IPS DF 4.7 (cell line): Measurements from ENCODE around the gene JAML.

Source experiments
- DNase-seq: peaks from one replicate; pipeline ENCODE4 v3.0.0-alpha.2; 2013; ENCODE audit warnings: low spot score; ENCODE audit errors: extremely low read depth

JAML gene

DNA sequence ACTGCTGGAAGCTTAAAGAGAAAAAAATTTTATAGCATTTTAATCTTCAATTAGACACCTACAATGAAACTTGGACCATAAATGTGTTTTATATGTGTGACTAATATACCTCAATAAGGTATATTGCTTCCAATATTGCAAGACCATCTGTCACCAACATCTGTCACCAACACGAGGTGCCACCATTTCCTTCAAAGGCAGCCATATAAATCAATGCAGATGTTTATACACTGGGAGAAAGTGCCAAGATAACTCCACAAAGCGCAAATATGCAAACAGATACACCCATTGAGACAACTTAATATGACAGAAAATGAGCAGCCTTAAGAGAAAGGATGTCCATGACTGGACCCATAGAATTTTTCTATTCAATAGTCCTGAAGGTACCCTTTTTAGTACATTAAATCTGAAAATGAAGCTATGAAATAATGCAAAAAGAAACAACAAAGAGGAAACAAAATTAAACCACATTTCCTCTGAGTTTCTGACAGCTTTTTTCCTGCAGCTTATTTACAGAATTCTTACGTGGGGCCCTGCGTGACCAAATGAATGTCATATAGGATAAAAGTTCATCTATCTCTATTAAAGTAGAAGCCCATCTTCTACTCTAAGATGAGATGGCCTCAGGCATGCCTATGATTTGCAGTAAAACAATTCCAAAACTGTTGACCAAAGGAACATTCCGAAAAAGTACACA, 14.8 kb upstream of the JAML start:
- no peak for DNase-seq

DNA sequence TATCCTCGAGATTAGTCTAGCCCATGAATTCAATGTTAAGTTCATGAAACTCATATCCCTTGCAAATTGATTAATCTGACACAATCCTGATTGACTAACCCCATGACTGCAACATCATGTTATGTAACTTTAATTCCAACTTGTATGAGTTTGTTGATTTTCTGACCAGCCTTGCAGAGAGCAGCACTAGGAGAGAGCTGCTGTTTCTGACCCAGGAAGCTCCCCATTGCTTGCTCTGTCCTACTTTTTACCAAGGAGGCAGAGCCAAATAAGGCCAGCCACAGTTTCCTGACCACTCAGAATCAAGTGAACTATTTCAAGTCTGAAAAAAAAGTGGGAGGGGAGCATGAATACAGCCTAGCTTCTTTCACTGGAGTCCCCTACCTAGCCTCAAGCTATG, 14.1 kb upstream of the JAML start:
- no peak for DNase-seq

DNA sequence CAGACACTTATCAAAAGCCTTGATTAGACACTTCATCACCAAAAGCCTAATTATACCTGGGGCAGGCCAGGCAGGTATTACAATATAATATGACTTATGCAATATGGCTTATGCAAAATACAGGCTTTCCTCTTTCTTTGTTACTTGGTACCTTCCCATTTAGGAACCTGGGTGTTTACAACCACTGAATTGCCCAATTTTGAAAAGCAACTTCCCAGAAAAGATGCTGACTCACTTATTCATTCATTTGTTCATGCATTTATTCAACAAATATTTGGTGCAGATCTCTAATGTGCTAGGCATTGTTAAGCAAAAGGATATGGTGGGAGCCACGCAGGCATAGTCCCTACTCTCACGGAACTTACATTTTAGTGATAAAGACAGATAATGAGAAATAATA, 13.6 kb upstream of the JAML start:
- no peak for DNase-seq

DNA sequence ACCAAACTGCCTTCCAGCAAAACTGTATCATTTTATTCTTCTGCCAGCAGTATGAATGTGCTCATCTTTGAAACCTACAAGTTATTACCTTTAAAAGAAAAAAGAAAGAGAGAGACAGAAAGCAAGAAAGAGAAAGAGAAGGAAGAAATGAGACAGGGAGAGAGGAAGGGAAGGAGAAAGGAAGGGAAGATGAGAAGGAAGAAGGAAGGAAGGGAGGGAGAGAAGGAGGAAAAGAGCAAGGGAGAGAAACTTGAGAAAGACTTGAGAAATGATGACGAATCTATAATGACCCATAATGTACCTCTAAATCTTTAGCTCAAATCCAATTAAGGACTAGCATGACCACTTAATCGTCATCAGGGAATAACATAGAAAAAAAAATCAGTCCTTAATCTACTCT, 11.4 kb upstream of the JAML start:
- no peak for DNase-seq

DNA sequence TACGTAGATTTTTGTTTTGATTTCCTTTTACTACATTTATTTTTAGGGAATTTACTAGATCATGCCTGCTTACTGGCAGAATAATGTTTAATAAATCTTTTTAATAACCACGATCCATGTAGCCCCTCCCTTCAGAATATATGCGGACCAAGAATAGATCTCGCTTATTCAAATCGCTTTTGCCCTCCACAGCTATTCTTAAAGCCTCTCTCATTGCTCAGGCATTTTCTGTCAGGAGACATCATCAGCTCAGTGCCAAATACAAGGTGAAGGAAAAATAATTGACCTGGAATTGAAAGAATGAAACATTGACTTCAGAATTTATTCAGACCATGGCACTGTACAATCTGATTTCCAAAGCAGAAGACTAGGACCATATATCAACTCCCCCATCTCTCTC, 10.0 kb upstream of the JAML start:
- DNase-seq, result no peak

DNA sequence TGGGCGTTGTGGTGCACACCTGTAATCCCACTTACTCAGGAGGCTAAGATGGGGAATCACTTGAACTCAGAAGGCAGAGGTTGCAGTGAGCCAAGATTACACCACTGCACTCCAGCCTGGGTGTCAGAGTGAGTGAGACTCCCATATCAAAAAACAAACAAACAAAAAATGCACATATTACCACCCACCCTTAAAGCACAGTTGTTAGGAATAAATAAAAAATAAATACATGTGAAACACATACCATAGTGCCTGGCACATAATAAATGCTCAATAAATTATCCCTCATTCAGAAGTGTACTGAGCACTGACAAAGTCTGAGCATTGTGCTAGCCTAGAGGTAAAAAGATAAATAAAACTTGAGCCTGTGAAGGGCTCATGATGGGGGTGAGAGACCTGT, 9.0 kb upstream of the JAML start:
- no peak for DNase-seq

DNA sequence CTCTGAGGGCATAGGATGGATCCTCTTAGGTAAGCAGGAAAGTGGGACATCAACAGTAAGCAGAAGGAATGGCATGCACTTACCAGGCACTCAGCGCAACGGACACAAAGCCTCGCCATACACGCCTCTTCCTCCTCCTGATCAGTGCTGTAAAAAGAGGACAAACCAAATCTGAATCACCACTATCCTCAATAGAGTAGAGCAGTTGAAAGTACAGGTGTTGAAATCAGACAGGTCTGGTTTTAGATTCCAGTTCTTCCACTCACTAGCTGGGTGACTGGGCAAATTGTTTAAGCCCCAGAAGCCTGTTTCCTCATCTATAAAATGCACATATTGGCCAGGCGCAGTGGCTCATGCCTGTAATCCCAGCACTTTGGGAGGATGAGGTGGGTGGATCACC, 8.6 kb upstream of the JAML start:
- DNase-seq, result no peak

DNA sequence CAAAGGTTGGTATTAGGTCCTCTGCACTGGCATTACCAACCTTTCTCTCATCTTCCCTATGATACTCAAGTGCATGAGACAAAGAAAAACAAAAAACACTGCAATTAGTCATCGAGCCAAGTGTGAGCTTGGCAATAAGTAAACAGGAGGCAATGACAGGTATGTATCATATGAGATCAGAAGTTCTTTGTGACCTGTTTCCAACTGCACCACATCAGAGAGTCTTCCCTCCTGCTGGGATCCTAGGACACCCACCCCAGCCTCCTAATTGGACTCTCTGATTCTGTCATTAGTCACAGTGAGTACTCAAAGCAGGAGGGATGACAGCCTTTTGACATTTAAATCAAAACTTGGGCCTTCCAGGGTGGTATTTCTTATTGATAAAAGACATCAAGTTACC, 7.8 kb upstream of the JAML start:
- no peak for DNase-seq

DNA sequence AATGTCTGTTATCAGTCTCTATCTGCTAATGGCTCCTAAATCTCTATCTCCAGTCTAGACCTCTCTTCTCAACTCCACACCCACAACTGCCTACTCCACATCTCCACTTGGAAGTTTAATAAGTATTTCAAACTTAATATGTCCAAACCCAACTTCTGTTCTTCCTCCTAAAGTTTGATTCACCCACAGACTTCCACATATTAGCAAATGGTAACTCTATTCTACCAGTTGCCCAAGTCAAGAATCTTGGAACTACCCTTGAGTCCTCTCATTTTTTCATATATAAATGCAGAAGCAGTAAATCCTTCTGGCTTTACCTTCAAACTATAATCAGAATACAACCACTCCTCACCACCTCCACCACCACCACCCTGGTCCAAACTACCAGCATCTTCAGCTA, 6.7 kb upstream of the JAML start:
- DNase-seq, result no peak

DNA sequence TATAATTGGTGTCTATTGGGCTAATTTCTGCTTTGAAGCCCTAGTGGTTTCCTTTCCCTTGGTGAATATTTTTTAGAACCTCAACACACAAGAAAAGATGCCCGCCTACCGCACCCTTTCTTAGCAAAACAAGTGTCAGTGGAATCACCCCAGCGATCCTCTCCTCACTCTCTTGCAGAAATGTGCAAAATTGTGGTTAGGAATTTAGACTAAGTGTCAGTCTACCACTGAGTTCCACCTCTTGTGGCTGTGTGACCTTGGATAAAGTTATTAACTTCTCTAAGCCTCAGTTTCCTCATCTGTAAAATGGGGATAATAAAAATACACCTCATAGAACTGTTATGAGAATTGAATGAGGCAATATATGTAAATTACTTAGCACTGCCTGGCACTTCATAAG, 5.3 kb upstream of the JAML start:
- DNase-seq, result no peak

DNA sequence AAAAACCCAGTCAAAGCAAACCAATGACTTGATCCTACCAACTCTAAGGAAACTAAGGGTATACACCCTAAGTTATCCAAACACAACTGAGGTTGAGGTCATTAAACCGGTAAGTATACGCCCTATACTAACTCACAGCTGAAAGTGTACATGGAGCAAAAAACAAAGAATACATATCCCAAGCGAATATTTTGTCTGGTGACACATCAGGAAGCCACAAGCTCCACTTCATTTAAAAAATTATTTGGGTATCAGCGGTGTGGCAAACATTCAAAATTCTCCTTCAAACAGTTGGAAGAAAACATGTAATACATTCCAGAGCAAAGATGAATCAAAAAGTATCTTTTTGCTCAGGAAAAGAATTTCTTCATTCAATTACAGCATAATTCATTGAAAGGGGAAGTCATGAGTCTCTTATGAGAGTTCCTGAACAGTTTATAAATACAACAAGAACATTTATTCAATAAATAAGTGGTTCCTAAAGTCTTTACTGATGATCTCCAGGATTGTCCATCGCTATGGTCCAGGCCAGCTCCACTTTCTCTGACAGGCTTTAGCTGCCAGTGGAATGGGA, 4.5 kb upstream of the JAML start:
- DNase-seq, result no peak

DNA sequence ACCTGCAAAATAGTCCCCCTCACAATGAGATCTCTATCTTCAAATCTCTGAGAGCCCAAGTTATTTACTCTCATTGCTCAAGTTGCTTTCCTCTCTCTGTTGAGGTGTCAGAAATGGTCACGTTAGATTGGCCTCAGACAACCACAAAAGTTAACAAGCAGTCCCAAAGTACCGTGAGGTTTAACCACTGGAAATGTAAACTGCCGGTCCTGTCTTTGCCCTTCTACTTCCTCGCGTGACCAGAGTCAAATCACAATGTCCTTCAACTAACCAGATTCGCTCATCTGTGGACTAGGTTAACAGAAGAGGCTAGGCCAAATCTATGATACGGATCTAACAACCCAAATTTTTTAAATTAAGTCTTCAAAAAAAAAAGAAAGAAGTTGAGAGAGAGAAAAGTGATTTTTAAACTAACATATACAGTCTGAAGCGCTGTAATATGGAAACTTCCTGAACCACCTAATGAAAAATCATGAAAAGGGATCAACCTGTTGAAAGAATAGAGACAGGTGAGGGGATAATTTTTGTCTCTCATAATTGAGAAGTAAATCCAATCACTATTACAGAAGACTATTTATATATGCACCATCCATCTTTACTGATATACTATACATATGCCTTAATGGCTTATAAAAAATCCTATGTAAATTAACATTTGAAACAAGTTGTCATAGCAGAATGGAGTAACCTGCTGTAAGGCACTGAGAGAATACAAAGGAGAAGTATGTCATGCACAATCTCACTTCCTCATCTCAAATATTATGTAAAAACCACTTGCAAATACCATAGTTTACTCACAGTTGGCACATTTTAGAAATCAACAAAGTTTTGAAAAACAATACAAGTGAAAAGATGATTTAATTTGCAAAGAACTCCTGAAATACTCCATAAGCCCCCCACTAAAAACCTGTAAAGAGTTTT, 3.3 kb upstream of the JAML start:
- no peak for DNase-seq

DNA sequence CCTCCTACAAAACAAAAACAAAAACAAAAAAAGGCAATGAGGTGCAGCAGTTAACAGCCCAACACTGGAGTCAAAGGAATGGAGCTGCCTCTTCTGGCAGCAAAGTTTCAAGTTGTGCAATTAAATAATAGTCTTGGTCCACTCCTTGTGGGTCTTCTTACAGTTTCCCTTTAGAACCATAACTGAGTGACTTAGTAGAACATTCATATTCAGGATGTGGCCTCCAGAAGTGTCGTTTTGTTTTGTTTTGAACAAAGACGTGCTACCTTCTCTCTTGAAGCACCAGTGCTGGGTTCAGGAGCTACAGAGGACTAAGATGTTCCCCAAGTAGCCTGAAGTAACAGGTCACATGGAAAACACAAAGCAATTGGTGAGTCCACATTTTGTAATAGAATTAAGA, 2.0 kb upstream of the JAML start:
- no peak for DNase-seq

DNA sequence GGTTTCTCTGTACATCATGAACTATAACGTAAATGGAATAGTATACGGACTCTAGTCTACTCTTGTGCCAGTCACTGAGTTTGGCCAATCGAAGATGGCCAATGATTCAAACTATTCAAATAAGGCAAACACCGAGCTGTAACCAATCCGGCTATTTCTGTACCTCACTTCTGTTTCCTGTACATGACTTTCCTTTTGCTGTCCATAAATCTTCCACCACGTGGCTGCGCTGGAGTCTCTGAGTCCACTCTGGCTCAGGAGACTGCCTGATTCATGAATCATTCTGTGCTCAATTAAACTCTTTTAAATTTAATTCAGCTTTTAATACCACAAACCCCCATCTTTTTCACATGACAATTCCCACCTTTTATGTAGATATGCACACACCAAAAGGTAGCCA, 1.5 kb upstream of the JAML start:
- DNase-seq, result no peak

DNA sequence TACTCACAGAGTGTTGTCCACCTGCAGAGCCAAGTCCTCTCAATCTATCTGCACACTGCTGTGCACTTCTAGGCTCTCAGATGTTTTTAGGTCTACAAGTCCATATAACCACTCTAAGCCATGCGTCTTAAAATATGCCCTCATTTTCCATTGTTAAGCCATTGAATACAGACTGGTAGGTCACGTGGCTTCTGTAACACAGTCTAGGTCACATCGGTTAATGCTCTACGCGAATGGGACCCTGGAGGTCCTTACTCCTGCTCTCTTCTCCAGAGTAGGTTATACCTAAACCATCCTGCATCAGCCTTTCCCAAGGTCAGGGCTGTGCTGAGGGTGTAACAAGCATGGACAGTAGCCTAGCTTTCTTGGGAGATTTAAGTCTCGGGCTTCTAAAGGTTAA, 819 bp downstream of the JAML start:
- no peak for DNase-seq

DNA sequence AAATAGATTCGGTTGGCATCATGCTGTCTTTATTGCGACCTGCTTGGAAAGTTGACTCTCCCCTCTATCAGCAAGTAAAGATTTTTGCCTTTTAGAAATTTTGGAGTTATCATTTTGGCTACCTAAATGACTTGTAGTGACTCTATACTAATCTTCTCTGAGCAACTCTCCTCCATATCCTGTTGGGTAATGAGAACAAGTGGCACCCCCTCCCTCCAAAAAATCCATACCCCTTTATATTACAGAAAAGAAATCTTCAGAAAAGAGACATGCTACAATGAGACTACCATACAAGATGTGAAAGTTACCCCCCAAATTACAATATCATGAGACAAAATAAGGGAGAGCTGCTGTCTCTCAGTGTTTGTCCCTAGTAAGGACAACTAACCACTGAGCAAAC, 1.2 kb downstream of the JAML start:
- no peak for DNase-seq

DNA sequence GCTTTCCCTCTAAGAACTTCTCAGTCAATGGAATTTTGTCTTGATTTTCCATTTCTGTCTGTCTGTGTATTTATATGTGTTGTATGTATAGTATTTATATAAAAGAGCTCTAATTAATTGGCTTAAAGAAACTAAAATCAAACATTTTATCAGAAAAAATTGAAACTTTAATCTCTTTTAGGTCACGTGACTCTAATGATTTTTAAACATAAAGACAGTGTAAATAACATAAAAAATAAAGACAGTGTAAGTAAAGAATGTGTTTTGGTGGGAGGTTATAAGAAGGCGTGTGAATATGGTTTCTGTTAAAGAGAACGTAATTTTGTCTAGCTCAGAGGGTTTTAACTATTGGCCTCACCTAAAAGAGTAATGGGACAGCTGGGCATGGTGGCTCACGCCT, 2.4 kb downstream of the JAML start:
- no peak for DNase-seq

DNA sequence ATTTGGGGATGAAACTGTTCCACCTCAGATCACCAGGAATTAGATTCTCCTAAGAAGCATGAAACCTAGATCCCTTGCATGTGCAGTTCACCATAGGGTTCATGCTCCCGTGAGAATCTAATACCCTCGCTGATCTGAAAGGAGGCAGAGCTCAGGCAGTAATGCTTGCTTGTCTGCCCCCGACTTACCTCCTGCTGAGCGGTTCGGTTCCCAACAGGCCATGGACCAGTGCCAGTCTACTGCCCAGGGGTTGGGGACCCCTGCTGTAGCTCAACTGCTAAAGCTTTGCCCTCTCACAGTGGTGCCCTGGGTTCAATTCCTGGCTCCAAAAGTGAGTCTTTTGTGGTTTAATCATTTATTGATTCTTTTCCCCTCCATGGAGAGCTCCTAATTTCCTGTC, 3.4 kb downstream of the JAML start:
- no peak for DNase-seq

DNA sequence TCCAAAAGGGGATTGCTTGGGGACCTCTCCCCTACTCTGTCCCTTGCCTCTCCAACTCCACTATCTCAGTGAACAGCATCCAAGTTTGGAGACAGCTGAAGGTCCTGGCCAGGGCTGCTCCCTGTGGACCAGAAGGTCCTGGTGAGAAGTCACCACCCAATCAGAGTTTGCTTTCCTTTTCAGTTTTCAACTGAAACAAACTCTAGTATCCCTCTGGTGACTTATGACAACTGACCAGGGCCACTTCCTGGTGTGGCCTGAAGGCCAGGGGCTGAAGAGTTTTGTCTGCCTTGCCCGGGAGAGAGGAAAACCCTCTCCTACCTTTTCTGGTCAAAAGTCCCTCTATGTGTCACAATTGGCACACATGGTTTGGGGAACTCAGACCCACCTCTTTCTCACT, 5.1 kb downstream of the JAML start:
- DNase-seq, result no peak

DNA sequence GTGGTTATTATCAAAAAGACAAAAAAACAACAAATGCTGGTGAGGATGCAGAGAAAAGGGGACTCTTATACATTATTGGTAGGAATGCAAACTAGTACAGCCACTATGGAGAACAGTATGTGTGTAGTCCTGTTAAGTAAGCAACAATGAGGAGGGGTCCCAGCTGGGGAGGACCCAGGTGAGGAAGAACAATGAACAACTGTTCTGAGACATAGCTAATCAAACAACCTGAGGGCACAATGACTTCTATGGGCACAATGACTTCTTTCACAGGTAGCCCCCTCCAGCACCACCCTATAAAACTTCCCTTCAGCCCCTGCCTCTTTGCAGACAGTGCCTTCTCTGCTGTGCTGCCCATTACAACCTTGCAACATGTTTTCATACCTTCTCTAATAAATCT, 5.6 kb downstream of the JAML start:
- no peak for DNase-seq

DNA sequence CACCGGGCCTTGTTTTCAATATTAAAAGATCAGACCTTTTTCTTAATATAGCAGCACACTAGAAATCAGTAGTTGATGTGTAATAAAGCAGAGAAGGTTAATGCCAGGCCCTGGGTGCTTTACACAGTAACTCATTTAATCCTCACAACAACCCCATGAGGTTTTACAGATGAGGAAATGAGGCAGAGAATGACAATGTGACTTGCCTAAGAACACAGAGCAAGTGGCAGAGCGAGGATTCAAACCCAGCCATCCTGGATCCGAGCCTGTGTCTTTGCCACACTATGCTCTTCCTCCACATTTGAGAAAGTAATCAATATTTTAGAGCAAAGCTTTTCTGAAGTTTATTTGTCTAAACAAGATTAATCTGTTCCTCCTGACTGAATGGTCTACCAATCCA, 7.2 kb downstream of the JAML start:
- no peak for DNase-seq

DNA sequence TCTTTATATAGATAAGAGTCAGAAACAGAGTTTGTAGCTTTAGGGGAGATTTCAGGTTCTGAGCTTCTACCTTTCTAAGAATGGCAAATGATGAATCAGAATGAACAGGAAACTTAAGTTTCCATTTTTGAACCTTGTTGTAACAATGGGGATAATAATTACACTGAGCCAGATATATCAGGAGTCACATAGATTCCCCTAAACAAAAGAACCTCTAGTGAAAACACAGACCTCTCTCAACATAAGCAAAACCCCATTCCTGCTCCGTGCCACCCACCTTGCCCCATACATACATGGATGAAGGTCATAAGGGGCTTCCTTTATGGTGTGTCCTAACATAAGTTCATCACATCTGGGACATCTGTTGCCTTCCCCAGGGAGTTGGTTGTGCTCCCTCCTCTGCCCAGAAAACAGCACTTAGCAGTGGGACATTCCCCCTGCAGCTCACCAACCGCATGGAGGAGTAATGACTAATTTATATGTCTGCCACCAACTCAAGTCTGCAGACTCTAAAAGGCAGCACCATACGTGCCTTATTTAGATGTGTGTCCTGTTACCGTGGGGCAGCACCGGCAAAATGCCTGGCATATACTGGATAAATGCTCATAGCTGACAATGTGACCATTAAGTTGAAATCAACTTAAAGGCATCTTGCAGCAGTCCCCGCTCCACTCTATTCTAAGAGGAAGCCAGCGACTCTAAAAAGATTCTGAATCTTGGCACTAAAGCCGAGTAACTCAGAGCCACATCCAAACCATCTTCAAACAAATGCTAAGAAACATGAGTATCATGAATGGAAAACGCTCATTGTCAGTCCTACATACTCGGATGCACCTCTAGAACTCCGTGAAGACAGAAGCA, 8.0 kb downstream of the JAML start:
- no peak for DNase-seq
